Measurements from ENCODE around the gene LYZL1.
A peak's percentile ranks its signal among the peaks of the same experiment; 100 is the strongest.
"Not testable (repeated sequence)": the region's sequence is repeated elsewhere in the genome, so short reads cannot be mapped to it uniquely, and the experiment has no call there.

Gene LYZL1

DNA sequence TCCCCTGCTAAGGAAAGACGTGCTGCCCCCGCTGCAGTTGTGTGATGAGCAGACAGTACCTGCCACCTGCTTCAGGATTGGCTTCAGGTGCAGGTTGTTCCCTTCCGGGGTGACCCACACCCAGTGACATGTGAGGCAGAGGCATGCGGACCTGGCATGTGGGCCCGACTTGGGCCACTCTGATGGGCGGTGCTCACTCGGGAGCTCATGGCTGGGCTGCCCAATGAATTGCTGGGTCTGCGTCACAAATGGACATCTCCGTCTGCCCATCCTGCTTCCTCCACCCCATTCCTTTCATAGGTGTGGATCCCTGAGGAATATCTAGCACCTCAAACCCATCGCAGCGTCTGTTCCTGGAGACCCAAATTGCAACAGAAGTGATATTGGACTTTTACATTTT, 19.3 kb downstream of the LYZL1 start:
- DNase-seq (ENCODE audit: low read depth) = not testable (repeated sequence)

DNA sequence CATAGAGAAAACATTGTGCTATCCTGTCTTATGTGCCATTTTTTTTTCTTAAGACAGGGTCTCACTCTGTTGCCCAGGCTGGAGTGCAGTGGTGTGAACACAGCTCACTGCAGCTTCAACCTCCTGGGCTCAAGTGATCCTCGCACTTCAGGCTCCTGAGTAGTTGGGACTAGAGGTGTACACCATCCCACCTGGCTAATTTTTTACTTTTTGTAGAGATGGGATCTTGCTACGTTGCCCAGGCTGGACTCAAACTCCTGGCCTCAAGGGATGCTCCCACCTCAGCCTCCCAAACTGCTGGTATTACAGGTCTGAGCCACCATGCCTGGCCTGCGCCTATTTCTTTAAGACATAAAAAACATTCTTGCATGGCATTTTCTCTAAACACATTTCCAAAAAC, 20.6 kb downstream of the LYZL1 start:
- DNase-seq (ENCODE audit: low read depth) = no peak

DNA sequence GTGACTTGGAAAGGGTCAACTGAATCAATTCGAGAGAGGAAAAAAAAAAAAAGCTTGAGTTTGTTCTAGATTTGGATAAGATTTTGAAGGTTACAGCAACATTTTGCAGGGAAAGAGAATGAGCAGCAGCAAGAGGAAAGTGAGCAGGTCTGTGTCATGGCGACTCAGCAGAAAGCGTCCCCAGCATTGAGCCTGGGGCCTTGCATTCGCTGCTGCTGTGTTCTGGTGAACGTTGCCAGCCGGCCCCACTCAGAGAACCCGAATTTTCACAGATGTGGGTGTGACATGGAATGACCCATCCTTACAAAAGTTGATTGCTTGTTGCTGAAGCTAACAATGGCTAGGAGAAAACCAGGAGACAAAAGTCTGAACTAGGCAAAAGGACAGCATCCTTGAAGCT, 21.6 kb downstream of the LYZL1 start:
- not testable (repeated sequence) for DNase-seq (ENCODE audit: low read depth)

DNA sequence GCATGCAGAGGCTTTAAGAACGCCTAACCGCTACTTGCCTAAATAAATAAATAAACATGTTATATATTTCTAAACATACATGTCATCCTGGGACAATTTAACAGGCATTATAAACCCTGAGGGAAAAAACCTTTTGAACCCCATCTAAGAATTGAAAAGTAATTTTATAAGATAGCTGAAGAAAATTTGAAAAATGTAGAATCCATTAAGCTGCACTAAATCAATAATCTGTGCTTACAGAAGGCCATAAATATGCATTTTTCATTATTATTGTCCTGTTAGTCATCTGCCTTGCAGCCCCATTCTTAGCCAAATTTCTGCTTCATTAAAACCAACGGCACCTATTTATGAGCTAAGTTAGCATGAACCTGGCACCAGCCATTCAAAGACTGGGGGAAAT, 24.2 kb downstream of the LYZL1 start:
- DNase-seq (ENCODE audit: low read depth) = no peak

DNA sequence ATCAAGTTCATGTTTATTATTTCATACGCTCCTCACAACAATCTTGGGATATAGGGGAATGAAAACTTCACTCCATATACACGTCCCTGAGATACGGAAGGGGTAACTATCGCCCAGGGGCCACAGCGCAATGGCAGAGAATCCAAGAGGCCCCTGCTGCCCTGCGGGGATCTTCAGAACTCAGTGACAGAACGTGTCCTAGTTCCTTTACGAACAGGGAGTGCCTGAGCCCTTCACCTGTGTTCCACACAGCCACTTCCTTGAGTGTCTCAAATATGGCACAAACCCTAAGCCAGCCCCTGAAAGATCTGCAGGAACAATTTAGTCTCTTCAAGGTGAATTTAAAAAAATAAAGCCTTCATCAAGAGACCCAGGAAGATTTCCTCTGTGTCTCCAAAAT, 25.9 kb downstream of the LYZL1 start:
- no peak for DNase-seq (ENCODE audit: low read depth)

DNA sequence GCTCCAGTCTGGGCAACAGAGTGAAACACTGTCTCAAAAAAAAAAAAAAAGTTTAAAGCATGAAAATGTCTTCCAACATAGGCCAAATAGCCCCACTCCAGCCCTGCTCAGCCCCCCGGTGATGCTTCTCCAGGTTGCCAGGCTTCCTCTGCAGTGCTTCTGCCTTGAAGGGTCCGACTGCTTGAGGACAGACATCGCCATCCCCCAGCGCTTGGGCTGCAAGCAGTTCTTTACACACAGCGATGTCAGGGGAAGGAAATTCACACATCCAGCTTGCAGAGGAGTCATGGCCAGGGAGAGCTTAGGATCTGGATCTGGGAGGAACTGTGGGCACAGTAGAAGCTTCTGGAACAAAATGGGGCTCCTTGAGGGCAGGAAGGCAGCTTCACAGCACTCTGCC, 26.9 kb downstream of the LYZL1 start:
- no peak for DNase-seq (ENCODE audit: low read depth)

DNA sequence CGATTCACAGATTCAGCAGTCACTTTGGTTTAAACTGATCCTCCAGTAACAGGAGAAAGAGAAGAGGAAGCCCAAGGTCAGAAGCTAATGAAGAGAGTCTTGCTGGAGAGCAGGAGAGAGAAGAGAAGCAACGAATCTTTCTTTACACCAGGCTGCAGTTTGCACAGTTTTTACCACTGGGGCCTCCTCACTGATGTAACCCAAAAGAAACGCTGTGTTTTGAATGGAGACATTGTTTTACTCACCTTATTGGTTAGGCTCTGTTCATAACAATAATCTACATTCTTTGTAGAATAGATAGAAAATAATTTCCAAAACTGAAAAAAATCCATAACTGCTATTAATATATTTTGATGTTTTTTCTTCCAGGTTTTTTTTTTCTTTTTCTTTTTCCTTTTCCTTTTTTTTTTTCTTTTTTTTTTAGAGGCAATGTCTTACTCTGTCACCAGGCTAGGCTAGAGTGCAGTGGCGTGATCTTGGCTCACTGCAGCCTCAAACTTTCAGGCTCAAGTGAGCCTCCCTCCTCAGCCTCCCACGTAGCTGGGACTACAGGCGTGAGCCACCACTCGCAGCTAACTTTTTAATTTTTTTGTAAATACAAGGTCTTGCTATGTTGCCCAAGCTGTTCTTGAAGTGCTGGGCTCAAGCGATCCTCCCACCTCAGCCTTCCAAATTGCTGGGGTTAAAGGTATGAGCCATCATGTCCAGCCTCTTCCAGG, 27.6 kb downstream of the LYZL1 start:
- DNase-seq (ENCODE audit: low read depth) = no peak

DNA sequence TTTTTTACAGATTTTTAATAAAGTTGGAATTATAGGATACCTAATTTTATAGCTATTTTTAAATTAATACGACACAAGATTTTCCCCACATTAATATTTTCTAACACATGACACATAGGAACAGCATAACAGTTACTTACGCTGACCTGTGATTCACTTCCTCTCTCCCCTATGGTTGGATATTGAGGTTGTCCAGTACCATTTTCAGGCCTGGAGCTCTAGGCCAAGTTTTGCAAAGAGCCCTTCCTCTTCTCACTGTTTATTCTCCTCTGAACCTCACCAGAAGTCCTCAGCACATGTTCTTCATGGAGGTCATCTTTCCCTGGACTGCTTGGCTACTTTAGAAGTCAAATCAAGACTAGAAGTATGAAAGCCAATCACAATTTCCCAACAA, 28.2 kb downstream of the LYZL1 start:
- no peak for DNase-seq (ENCODE audit: low read depth)

DNA sequence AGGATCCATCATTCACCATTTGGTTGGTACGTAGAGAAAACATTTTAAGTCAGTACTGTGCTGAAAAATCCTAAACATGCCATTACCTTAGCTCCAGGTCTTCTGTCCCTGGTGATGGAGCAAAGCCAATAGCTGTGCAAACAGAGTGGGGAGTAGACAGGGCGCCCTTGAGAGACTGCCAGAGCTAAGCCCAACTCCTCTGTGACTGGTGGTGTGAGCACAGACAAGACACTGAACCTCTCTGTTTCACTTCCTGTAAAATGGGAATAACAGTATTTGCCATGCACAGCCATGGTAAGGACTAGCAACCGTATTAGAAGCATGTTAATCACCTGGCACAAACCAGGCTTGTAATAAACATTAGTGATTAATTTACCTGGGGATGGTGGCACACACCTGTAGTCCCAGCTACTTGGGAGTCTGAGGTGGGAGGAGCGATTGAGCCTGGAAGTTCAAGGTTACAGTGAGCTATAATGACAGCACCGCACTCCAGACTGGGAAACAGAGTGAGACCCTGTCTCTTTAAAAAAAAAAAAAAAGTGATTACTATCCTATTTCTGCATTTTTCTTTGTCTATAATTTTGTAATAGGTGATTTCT, 28.7 kb downstream of the LYZL1 start:
- DNase-seq (ENCODE audit: low read depth) = no peak

DNA sequence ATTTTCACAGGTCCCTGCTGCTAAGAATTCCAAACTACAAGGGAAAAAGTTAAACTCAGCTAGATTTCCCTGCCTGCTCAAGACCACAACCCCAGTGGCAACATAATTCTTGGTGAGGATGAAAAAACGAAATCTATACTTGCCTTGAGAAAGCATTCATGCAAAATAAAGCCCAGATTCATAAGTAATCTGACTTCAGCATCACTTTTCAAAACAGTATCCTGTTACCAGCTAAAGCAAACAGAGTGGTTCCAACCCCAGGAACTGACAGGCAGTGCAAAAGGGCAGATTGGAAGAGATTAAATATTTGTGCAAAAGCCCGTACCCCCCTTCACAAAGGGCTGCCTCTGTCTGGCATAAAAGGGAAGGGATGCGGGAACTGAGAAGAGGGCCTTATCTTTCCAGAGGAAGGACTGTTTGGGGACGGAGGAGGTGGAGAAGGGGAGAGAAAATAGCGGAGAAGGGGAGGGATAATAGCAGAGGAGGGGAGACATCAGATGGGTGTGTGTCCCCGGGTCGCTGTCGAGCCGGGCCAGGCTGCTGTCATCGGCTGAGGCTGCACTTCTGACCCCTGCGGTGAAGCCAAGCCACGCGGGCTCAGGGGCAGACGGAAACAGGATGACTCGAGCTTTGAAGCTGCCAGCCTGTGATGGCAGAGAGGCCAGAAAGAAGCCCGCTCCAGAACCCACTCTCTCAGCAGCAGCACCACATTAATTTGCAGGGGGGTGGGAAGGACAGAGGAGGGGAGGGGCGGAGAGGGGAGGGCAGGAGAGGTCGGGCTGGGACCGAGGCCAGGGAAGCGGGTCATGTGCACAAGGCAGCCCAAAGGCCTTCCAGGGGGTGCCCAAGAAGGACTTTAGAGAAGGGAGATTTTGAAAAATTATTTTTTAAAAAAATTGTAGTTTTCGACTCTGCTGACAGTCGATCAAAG, 29.5 kb downstream of the LYZL1 start:
- DNase-seq (ENCODE audit: low read depth) = peak; percentile 24

DNA sequence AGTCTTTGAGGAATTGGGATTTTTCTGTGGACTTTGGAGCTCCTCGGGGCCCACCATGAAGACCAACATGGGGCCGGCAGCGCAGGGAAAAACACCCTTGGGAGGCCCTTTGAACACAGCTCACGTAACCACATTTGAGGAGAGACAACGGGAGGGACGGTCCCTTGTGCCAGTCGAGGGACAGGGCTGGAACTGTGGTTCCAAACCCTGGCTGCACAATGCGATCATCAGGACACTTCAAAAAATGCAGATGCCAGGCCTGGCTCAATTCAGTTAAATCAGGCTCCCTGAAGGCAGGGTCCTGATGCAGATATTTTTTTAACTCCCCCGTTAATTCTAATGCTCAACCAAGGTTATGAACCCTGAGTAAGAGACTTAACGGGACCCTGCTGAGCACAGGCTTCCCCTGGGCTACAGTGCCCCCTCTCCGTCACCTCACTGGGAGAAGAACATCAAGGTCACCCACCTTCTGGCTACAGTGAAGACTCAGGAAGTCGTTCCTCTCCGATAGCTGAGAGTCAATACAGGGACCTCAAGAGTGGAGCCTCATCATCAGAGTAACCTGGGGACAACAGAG, 30.4 kb downstream of the LYZL1 start:
- DNase-seq (ENCODE audit: low read depth) = no peak

DNA sequence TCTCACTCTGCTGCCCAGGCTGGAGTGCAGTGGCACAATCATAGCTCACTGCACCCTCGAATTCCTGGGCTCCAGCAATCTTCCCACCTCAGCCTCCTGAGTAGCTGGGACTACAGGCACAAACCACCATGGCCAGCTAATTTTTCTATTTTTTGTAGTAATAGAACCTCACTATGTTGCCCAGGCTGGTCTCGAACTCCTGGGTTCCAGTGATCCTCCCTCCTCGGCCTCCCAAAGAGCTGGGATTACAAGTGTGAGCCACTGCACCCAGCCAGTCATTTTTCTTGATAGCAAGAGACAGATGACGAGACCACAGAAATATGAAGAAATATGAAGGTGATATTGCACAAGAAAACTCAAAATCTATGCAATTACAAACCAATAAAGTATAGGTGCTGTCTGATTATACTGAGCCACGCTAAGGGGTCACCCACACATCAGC, 31.8 kb downstream of the LYZL1 start:
- DNase-seq (ENCODE audit: low read depth) = not testable (repeated sequence)

DNA sequence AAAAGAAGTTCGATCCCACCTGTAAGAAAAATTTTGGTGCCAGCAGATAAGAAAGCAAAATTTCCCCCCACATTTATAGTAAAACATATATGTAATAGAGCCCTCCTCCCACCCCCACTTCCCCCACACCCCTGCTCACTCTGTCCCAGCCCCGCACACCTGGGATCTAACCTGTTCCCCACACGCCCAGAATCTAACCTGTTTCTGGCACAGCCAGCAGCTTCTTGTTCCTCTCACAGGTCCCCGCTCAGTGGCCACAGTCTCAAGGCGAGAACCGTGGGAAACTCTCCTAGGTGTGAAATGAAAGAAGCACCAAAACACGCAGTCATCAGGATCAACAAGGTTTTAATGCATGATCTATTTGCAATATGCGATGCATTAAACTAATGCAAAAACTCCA, 32.8 kb downstream of the LYZL1 start:
- no peak for DNase-seq (ENCODE audit: low read depth)

DNA sequence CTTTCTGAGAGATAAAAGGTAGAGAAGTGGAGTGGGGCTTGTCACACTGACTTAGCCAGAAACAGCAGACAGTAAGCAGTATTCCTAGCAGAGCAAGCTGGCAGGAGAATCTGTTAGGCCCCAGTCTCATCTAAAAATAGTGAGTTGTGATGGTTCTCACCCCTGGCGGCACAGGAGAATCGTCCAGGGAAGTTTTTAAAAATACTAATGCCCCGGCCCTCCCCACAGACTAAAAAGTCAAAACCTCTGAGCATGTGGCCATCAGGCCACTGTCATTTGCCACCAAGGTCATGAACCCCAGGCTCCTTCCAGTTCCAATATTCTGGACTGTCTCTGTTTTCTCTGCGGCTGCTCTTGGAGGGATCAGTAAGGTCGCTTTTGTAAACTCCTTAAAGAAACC, 34.0 kb downstream of the LYZL1 start:
- DNase-seq (ENCODE audit: low read depth) = no peak

DNA sequence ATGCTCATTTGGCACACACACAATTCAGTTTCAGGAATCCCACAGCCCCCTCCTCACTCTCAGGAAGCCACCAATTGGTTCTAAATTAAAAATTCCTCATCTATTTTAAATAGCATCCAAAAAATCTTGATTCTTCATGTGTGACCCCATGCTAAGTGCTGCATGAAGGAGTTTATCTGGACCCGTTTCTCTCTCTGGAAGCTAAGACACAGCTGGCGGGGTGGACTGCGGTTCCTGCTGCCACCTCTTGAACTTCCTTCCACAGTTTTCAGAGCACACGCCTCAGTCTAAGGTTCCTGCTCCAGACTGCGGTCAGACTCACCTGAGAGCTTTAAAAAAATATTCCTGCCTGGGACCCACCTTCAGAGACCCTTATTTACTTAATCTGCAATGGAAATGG, 34.5 kb downstream of the LYZL1 start:
- DNase-seq (ENCODE audit: low read depth) = no peak

DNA sequence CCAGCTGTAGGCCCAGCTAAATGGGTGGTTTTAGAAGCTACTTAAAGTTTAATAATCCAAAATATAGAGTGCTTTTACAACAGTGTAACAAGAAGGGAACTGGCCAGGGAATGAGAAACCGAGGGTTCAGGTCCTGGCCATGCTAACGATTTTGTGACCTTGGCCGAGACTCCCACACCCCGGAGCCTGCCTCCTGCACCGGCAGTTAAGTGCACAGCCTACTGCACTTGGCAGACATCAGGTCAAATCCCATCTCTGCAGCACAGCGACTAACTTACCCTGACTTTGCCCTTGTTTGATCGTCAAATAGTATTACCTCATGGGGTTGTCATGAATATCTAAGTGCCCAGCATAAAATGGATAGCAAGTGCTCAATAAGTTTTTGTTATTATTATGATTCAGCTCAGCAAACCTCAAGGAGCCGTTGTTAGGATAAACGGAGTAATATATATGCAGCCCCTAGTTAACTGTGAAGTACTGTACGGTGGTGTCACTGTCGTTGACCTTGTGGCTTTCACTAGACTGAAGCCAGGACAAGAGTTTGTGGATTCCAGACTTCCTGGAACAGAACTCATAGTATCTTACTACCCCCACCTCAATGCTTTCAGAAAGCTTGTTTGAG, 35.5 kb downstream of the LYZL1 start:
- DNase-seq (ENCODE audit: low read depth) = no peak

DNA sequence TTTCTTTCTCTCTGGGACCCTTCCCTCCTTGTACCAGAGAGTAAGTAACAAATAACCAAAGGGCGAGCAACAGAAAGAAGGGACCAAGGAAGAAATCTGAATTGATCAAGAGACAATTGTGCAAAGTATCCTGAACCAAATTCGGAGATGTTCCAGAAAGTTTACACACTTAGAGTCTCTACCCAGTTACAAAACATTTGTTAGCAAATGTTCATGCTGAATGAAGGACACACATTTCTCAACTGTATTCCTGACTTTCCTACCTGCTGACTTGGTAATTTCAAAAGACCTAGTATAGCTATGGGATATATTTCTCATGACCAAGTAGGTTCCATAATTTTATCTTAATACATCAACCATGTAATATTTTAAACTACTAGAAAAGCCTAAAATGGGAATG, 37.4 kb downstream of the LYZL1 start:
- no peak for DNase-seq (ENCODE audit: low read depth)

DNA sequence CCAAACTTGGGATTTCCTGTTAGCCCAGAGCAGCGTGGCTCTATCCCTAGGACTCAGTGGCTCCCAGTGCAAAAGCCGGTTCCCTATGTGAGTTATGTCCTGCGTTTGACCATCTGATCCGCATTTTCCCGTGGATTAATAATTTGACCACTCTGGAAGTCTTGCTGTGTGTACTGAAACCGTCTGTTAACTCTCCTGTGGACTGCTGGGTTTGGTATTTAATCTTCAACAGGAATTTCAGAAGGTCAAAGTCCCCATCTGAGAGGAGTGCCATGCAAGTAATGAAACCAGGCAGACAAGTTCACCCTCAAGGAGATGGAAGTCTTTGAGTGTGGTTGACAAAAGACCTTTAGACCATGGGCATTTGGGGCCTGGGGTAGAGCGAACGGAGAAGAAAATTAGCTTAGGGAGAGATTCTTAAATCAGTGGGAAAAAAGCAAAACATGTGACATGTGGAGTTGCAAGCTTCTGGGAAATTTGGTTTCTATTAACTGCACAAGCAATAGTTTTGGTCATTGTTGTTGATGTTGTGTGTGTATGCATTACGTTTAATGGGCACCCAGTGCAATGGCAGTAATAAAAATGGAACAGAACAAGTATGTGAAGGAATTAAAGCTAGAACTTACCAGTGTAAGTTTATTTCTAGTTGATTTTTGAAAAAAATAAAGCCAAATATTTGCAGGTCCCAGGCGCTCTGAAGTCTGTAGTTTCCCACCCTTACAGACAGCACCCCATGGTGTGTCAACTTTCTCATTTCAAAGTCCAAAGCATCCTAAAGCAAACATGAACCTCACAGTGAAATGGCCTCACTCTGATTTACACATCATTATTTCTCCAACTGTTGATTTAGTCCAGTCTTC, 38.2 kb downstream of the LYZL1 start:
- DNase-seq (ENCODE audit: low read depth) = no peak

DNA sequence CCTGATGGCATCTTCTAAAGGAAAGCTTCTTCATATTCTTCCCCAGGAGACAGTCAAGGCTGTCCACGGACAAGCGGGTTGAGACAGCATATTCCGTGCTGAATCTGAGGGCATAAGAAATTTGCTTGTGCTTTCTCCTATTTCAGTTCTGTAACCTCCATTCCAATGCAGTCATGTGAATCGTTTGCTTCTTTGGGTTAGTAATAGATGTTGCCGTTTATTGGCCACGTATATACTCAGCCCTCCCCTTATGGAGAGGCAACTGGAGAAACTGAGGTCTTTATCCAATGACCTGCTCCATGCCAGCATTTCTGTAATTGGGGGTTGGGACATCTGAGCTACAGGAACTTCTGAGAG, 38.9 kb downstream of the LYZL1 start:
- no peak for DNase-seq (ENCODE audit: low read depth)

DNA sequence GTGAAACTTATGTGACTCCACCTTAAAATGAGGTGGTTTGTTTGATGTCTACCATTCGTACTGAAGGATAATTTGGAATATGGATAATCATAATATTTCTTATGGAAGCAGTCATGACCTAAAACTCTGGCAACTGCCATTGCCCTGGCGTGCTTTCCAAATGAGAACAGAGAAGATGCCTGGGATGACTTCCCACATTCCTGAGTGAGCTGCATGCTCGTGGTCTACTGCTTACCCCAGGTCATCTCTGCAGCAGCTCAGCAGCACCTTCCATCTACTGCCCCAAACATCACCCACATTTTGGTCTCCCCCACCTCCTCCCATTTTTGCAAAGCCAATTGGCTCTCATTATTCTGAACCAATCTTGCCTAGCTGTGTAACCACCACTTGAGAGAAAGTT, 40.1 kb downstream of the LYZL1 start:
- peak; percentile 35 for DNase-seq (ENCODE audit: low read depth)

DNA sequence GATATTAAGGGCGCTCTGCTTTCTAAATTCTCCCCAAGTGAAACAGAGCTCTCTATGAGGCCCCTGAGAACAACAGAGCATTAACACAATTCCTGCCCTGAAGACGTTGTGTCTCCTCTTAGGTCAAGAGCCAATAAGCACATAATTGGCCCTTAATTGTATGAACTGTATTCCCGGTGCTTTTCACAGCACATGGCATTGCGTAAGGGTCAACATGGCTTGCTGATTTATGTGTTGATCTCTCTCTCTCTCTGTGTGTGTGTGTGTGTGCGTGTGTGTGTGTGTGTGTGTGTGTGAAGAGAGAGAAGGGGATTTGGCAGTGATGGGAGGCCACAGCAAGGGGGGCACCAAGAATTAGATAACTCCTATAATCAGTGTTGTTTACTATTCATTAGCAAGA, 40.5 kb downstream of the LYZL1 start:
- no peak for DNase-seq (ENCODE audit: low read depth)
